ENCODE results near the gene TAS1R2. TPM values are rescaled to one million over a fixed set of nuclear protein-coding genes. Genes with fewer than 3 reads are reported as not detected.

The TAS1R2 gene
- total RNA-seq, 3 donors from 2014 or later = not detected

- H3K27me3 Mint-ChIP-seq (ENCODE audit: low read depth) = peaks cover 17% of the 10 kb centered on the region
- H3K9me3 Mint-ChIP-seq = no peaks in the 10 kb centered on the region
- H3K4me1 Mint-ChIP-seq (ENCODE audit: low read depth) = no peaks in the 10 kb centered on the region
- no peak overlapping the region for H3K4me3 Mint-ChIP-seq
- H3K36me3 Mint-ChIP-seq (ENCODE audit: insufficient read depth) = no peaks in the 10 kb centered on the region
- DNase-seq (no peak), ATAC-seq (no peak)
Measured at GRCh38 chr1:18798946-18799345, 60.5 kb downstream of the TAS1R2 start.

- no peaks in the 10 kb centered on the region for H3K36me3 Mint-ChIP-seq (ENCODE audit: insufficient read depth)
Measured at GRCh38 chr1:18798533-18798932, 60.9 kb downstream of the TAS1R2 start.

GRCh38 chr1:18796950-18797349 is 62.5 kb downstream of the TAS1R2 start:
- Mint-ChIP-seq H3K27me3 (ENCODE audit: low read depth) (peaks cover 31% of the 10 kb centered on the region), H3K36me3 (ENCODE audit: insufficient read depth) (no peaks in the 10 kb centered on the region), H3K4me3 (no peak overlapping the region), H3K9me3 (peaks cover 8% of the 10 kb centered on the region), H3K4me1 (ENCODE audit: low read depth) (no peaks in the 10 kb centered on the region)
- no peak for ATAC-seq
- DNase-seq = no peak

More at GRCh38 chr1:18798533-18798932, 60.9 kb downstream of the TAS1R2 start:
- H3K27me3 Mint-ChIP-seq (ENCODE audit: low read depth) = peaks cover 21% of the 10 kb centered on the region
- DNase-seq (no peak), ATAC-seq (no peak)
- no peaks in the 10 kb centered on the region for H3K4me1 Mint-ChIP-seq (ENCODE audit: low read depth)
- H3K9me3 Mint-ChIP-seq = no peaks in the 10 kb centered on the region
- no peak overlapping the region for H3K4me3 Mint-ChIP-seq

GRCh38 chr1:18795002-18795689 is 64.3 kb downstream of the TAS1R2 start:
- Mint-ChIP-seq H3K9me3 (peaks cover 9% of the 10 kb centered on the region), H3K4me1 (ENCODE audit: low read depth) (no peaks in the 10 kb centered on the region), H3K27me3 (ENCODE audit: low read depth) (peaks cover 41% of the 10 kb centered on the region), H3K36me3 (ENCODE audit: insufficient read depth) (no peaks in the 10 kb centered on the region), H3K4me3 (no peak overlapping the region)
- ATAC-seq (no peak), DNase-seq (no peak)

GRCh38 chr1:18794561-18794960 is 64.9 kb downstream of the TAS1R2 start:
- no peaks in the 10 kb centered on the region for H3K4me1 Mint-ChIP-seq (ENCODE audit: low read depth)
- H3K36me3 Mint-ChIP-seq (ENCODE audit: insufficient read depth) = no peaks in the 10 kb centered on the region
- DNase-seq (no peak), ATAC-seq (no peak)
- H3K9me3 Mint-ChIP-seq = peaks cover 9% of the 10 kb centered on the region
- peaks cover 45% of the 10 kb centered on the region for H3K27me3 Mint-ChIP-seq (ENCODE audit: low read depth)
- no peak overlapping the region for H3K4me3 Mint-ChIP-seq

GRCh38 chr1:18794051-18794450 is 65.4 kb downstream of the TAS1R2 start:
- H3K4me3 Mint-ChIP-seq = no peak overlapping the region
- ATAC-seq = no peak
- no peak for DNase-seq
- H3K4me1 Mint-ChIP-seq (ENCODE audit: low read depth) = no peaks in the 10 kb centered on the region
- H3K36me3 Mint-ChIP-seq (ENCODE audit: insufficient read depth) = no peaks in the 10 kb centered on the region
- peaks cover 45% of the 10 kb centered on the region for H3K27me3 Mint-ChIP-seq (ENCODE audit: low read depth)
- H3K9me3 Mint-ChIP-seq = peaks cover 9% of the 10 kb centered on the region

- ATAC-seq (no peak), DNase-seq (no peak)
- H3K4me1 Mint-ChIP-seq (ENCODE audit: low read depth) = no peaks in the 10 kb centered on the region
- no peaks in the 10 kb centered on the region for H3K36me3 Mint-ChIP-seq (ENCODE audit: insufficient read depth)
- no peak overlapping the region for H3K4me3 Mint-ChIP-seq
- H3K27me3 Mint-ChIP-seq (ENCODE audit: low read depth) = peaks cover 45% of the 10 kb centered on the region
- peaks cover 9% of the 10 kb centered on the region for H3K9me3 Mint-ChIP-seq
Measured at GRCh38 chr1:18793164-18793563, 66.3 kb downstream of the TAS1R2 start.

- H3K4me1 Mint-ChIP-seq (ENCODE audit: low read depth) = no peaks in the 10 kb centered on the region
- H3K9me3 Mint-ChIP-seq = peaks cover 9% of the 10 kb centered on the region
- ATAC-seq (no peak), DNase-seq (no peak)
- H3K27me3 Mint-ChIP-seq (ENCODE audit: low read depth) = peaks cover 45% of the 10 kb centered on the region
- H3K4me3 Mint-ChIP-seq = no peak overlapping the region
- H3K36me3 Mint-ChIP-seq (ENCODE audit: insufficient read depth) = no peaks in the 10 kb centered on the region
Measured at GRCh38 chr1:18792747-18793146, 66.7 kb downstream of the TAS1R2 start.

Other genes starting within 250 kb of the TAS1R2 start
- not detected for gene PAX7, start 228.8 kb downstream of the TAS1R2 start, total RNA-seq
- gene ALDH4A1, start 42.9 kb upstream of the TAS1R2 start, total RNA-seq = 1 to 10 TPM; 4.2 to 4.6 (median 4.4) TPM
- 10 to 100 TPM; 36.0 to 47.6 (median 36.1) TPM for gene IFFO2, start 97.0 kb upstream of the TAS1R2 start, total RNA-seq

Data from activated T-cell treated with anti-CD3 and anti-CD28 coated beads, Interleukin-2, amount 50 U/mL, for 4 hours (primary cell).